ENCODE measurements around the gene AEN. TPM values are rescaled to one million over a fixed set of nuclear protein-coding genes. Genes with fewer than 3 reads are reported as not detected.

Gene AEN, protein sequence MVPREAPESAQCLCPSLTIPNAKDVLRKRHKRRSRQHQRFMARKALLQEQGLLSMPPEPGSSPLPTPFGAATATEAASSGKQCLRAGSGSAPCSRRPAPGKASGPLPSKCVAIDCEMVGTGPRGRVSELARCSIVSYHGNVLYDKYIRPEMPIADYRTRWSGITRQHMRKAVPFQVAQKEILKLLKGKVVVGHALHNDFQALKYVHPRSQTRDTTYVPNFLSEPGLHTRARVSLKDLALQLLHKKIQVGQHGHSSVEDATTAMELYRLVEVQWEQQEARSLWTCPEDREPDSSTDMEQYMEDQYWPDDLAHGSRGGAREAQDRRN
- 60.6 and 75.5 TPM in 2 replicates for total RNA-seq

DNA sequence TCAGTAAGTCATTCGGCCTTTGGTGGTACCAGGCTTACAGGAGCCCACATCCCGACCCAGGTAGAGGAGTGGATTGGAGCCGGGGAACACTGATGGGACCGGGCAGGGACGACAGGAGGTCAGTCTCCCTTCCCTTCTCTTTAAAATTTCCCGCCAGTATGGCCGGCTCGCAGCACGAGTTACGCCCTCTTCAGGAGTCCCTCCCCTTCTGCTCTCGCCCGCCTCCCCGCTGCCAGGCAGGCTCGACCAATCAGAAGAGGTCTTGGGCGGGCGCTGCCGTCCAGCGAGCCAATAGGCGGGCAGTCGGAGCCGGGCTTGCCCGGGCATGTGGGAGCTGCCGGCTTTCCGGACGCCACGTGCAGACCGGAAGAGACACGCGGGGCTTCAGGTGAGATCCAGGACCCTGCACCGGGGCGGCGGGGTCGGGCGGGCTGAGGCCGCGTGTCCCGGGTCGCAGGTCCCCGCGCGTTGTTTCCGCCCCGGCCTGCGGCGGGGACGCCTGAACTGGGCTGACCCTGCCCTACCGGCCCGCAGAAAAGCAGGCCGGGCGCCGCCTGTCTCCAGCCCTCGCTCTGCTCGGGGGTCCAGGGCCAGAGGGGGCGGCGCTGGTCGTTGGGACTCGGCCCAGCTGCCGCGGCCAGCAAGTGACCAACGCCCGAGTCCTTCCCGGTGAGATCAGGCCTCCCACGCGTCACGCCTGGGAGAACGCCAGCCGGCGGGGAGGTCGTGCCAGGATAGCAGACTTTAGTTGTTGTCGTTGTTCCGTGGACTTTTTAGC lies at the start of gene AEN:
Gene AEN, plus strand, starts transcription at position 346 of the 778 bp plus-strand sequence. CDS start 4,870 bp downstream, outside the sequence.

DNA sequence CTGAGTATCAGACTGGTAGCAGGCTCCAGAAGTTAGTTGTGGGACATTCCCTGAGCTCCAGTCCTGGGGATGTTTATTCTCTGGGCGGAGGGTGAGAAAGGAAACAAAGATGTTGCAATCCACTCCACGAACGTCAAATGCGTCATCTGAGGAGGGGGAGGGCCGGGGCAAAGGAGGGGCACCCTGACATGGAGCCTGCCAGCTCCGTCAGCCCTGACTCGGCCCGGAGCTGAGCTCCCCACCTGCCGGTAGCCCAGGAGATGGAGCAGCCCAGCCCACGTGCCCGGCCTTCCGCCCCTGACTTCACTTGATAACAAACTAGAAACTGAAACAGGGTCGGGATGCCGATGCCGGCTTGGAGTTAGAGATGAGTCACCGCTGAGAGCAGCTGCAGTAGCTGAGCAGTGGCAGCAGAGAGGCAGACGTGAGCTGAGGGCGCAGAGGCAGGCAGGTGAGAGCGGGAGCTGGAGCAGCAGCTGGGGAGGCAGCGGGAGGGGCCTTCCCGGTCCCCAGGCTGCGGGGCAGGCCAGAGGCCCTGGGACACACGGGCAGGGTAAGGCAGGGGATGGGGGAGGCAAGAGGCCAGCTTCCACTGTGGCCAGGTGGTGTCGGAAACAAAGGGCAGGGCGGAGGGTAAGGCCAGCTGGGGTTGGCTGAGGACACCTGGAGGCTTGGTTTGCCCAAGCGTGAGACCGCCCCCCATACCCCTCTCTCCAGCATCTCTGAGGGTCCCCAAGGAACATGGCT lies 17.7 kb downstream of the AEN start, which contains the start of gene ISG20:
Gene ISG20, plus strand, starts transcription at position 391 of the 747 bp plus-strand sequence. Its CDS starts 351 bp downstream, at position 742.

Small RNAs within 50 kb of the gene (small RNA-seq; reads per million reads assigned to genes)
- gene MIR1179 = not detected
- 1.5 reads per million, percentile 36 among the genes with 10 or more reads in this experiment for gene MIR7-2

Other genes starting within 250 kb of the AEN start
- gene MRPL46, start 154.0 kb upstream of the AEN start, total RNA-seq = 18.5 and 22.1 TPM in 2 replicates
- gene MRPS11, start 153.6 kb upstream of the AEN start, total RNA-seq = 32.7 and 37.9 TPM in 2 replicates
- gene DET1, start 74.7 kb upstream of the AEN start, total RNA-seq = 5.1 and 6.3 TPM in 2 replicates
- 4.5 and 5.9 TPM in 2 replicates for gene ISG20, start 17.7 kb downstream of the AEN start, total RNA-seq
- gene ACAN, start 182.1 kb downstream of the AEN start, total RNA-seq = 0.22 and 0.40 TPM in 2 replicates

All from thoracic aorta endothelial cell (primary cell).